Parathyroid adenoma (tissue), 2 donors: Measurements from ENCODE around the gene NRP2.

Source experiments
- H2AFZ ChIP-seq: fragments of 300-600 bp; sonication (generic); one replicate; pipeline ENCODE4 v1.7.0; 2017; ENCODE audit warnings: antibody characterized with exemption, mild to moderate bottlenecking
- H3K27ac ChIP-seq: fragments of 300-600 bp; sonication (generic); one replicate; pipeline ENCODE4 v1.7.0; 2017
- H3K27me3 ChIP-seq: fragments of 300-600 bp; sonication (generic); one replicate; pipeline ENCODE4 v1.7.0; 2017; ENCODE audit warnings: low read length; ENCODE audit not compliant: control insufficient read depth, insufficient read depth
- H3K36me3 ChIP-seq: fragments of 300-600 bp; sonication (generic); one replicate; pipeline ENCODE4 v1.7.0; 2017; ENCODE audit warnings: low read length; ENCODE audit not compliant: control insufficient read depth, insufficient read depth
- H3K4me1 ChIP-seq: fragments of 300-600 bp; sonication (generic); one replicate; pipeline ENCODE4 v1.7.0; 2017; ENCODE audit warnings: control low read depth
- H3K4me2 ChIP-seq: fragments of 300-600 bp; sonication (generic); one replicate; pipeline ENCODE4 v1.7.0; 2017; ENCODE audit warnings: low read length
- H3K4me3 ChIP-seq: fragments of 300-600 bp; sonication (generic); one replicate; pipeline ENCODE4 v1.7.0; 2017; ENCODE audit warnings: low read depth, low read length
- H3K79me2 ChIP-seq: fragments of 300-600 bp; sonication (generic); one replicate; pipeline ENCODE4 v1.7.0; 2017; ENCODE audit warnings: control low read depth
- H3K9ac ChIP-seq: fragments of 300-600 bp; sonication (generic); one replicate; pipeline ENCODE4 v1.7.0; 2017; ENCODE audit warnings: mild to moderate bottlenecking
- H3K9me3 ChIP-seq: fragments of 300-600 bp; sonication (generic); one replicate; pipeline ENCODE4 v1.7.0; 2017; ENCODE audit warnings: low read length; ENCODE audit not compliant: control insufficient read depth
- CTCF ChIP-seq: fragments of 300-600 bp; sonication (generic); IDR thresholded peaks from one replicate; pipeline ENCODE4 v1.7.0; 2017; ENCODE audit warnings: antibody characterized with exemption, mild to moderate bottlenecking
- donor health status: primary hyperparathyroidism.

NRP2 gene

GRCh38 chr2:205714789-205715720 is 32.8 kb downstream of the NRP2 start:
- H3K27ac ChIP-seq, result no peak overlapping the region

GRCh38 chr2:205715831-205716525 is 33.7 kb downstream of the NRP2 start:
- peak; percentile 29 for TF ChIP-seq CTCF
- H3K27ac ChIP-seq, result no peak overlapping the region

More at GRCh38 chr2:205714789-205715720, 32.8 kb downstream of the NRP2 start:
- Histone ChIP-seq H3K9me3 (no peaks in the 10 kb centered on the region), H3K4me1 (no peaks in the 10 kb centered on the region), H3K36me3 (no peaks in the 10 kb centered on the region), H2AFZ (no peak overlapping the region), H3K27me3 (no peaks in the 10 kb centered on the region), H3K9ac (no peak overlapping the region), H3K4me3 (no peak overlapping the region), H3K4me2 (no peak overlapping the region), H3K79me2 (no peaks in the 10 kb centered on the region)
- TF ChIP-seq CTCF, result no peak

GRCh38 chr2:205717175-205717846 is 35.0 kb downstream of the NRP2 start:
- no peak overlapping the region for H3K4me2 ChIP-seq
- H3K9me3 ChIP-seq, result no peaks in the 10 kb centered on the region
- H3K4me3 ChIP-seq, result no peak overlapping the region
- no peaks in the 10 kb centered on the region for H3K79me2 ChIP-seq
- no peak overlapping the region for H3K9ac ChIP-seq
- no peak for TF ChIP-seq CTCF
- no peaks in the 10 kb centered on the region for H3K4me1 ChIP-seq
- H3K27ac ChIP-seq, result no peak overlapping the region
- H3K36me3 ChIP-seq, result no peaks in the 10 kb centered on the region
- no peaks in the 10 kb centered on the region for H3K27me3 ChIP-seq
- no peak overlapping the region for H2AFZ ChIP-seq

More at GRCh38 chr2:205715831-205716525, 33.7 kb downstream of the NRP2 start:
- H3K4me1 ChIP-seq, result no peaks in the 10 kb centered on the region
- no peaks in the 10 kb centered on the region for H3K79me2 ChIP-seq
- no peak overlapping the region for H3K9ac ChIP-seq
- H3K36me3 ChIP-seq, result no peaks in the 10 kb centered on the region
- H3K27me3 ChIP-seq, result no peaks in the 10 kb centered on the region
- H2AFZ ChIP-seq, result no peak overlapping the region
- no peak overlapping the region for H3K4me2 ChIP-seq
- H3K4me3 ChIP-seq, result no peak overlapping the region
- H3K9me3 ChIP-seq, result no peaks in the 10 kb centered on the region

- no peak for TF ChIP-seq CTCF
- Histone ChIP-seq H3K4me2 (no peak overlapping the region), H3K27ac (no peak overlapping the region), H2AFZ (no peak overlapping the region), H3K27me3 (no peaks in the 10 kb centered on the region), H3K79me2 (no peaks in the 10 kb centered on the region), H3K9ac (no peak overlapping the region), H3K4me3 (no peak overlapping the region), H3K36me3 (no peaks in the 10 kb centered on the region), H3K4me1 (no peaks in the 10 kb centered on the region), H3K9me3 (no peaks in the 10 kb centered on the region)
These were observed 35.7 kb downstream of the NRP2 start for GRCh38 chr2:205717999-205718398.
